ENCODE results near the gene MMP24.

DNA sequence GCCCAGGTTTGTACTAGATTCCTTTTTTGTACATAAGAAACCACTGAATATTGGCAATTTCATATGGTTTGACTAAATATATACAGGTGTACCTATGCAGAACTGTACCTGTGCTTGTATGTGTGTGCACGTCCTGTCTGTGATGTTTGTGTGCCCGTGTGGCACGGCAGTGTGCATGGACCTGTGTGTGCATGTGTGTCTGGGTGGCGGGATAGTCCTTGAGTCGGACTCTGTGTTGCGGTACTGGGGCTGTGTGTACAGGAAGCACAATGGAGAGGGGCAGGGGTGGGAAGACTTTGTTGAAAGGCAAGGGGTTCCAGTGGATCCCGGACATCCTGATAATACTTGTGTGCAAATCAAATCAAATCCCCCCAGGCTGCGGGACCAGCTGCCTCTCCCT lies 69.2 kb downstream of the MMP24 start:
- no peak for TF ChIP-seq EZH2phosphoT487 (IDR thresholded peaks at IDR 0.05; ENCODE audit: low read depth, severe bottlenecking, unreplicated experiment)
- TF ChIP-seq, protein P1, sequence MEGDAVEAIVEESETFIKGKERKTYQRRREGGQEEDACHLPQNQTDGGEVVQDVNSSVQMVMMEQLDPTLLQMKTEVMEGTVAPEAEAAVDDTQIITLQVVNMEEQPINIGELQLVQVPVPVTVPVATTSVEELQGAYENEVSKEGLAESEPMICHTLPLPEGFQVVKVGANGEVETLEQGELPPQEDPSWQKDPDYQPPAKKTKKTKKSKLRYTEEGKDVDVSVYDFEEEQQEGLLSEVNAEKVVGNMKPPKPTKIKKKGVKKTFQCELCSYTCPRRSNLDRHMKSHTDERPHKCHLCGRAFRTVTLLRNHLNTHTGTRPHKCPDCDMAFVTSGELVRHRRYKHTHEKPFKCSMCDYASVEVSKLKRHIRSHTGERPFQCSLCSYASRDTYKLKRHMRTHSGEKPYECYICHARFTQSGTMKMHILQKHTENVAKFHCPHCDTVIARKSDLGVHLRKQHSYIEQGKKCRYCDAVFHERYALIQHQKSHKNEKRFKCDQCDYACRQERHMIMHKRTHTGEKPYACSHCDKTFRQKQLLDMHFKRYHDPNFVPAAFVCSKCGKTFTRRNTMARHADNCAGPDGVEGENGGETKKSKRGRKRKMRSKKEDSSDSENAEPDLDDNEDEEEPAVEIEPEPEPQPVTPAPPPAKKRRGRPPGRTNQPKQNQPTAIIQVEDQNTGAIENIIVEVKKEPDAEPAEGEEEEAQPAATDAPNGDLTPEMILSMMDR (IDR thresholded peaks at IDR 0.05; ENCODE audit: poor library complexity): no peak
